Astrocyte of the cerebellum (primary cell): ENCODE data around the gene SHLD1.

Source experiments
- DNase-seq: peaks from one replicate; pipeline ENCODE4 v3.0.0-alpha.2; 2011; ENCODE audit warnings: low read depth
- H3K4me3 ChIP-seq: 2 replicates; pipeline ENCODE4 v1.5.1; 2011; ENCODE audit warnings: mild to moderate bottlenecking, low read depth, low read length, moderate library complexity
- in situ Hi-C: cut with HindIII; loops from 2 replicates; pipeline ENCODE4 v1.10.0; 2017; ENCODE audit warnings: low sequenced_read_pairs
- TF ChIP-seq, protein P1 (sequence below): IDR thresholded peaks from 2 replicates; pipeline ENCODE4 v1.5.1; 2012; ENCODE audit warnings: low read length, low read depth, moderate library complexity, mild to moderate bottlenecking; ENCODE audit errors: missing control alignments

SHLD1 gene

DNA sequence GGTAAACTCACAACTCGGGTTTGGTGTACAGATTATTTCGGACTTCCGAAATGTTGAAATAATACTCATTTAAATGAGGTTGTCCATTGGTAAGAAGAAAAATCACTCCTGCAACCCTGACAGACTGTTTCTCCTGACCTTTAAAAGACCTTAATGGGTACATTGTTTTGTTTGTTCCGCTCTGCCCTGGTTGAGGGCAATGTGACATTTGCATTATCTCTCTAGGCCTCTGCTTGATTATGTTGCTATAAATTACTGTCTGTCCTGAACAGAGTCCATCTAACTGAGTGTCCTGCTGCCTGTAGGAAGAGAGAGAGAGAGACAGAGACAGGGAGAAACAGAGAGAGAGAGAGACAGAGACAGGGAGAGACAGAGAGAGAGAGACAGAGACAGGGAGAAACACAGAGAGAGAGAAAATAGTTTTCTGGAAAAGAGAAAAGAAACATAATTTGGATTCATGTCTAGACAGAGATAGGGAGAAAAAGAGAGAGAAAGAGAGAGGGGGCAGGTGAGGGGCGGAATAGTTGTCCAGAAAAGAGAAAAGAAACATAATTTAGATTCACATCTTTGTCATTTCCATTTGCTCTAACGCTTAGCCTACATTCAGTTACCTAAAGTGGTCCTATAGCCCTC lies 83.2 kb downstream of the SHLD1 start:
- no peak for DNase-seq
- TF ChIP-seq, protein P1, sequence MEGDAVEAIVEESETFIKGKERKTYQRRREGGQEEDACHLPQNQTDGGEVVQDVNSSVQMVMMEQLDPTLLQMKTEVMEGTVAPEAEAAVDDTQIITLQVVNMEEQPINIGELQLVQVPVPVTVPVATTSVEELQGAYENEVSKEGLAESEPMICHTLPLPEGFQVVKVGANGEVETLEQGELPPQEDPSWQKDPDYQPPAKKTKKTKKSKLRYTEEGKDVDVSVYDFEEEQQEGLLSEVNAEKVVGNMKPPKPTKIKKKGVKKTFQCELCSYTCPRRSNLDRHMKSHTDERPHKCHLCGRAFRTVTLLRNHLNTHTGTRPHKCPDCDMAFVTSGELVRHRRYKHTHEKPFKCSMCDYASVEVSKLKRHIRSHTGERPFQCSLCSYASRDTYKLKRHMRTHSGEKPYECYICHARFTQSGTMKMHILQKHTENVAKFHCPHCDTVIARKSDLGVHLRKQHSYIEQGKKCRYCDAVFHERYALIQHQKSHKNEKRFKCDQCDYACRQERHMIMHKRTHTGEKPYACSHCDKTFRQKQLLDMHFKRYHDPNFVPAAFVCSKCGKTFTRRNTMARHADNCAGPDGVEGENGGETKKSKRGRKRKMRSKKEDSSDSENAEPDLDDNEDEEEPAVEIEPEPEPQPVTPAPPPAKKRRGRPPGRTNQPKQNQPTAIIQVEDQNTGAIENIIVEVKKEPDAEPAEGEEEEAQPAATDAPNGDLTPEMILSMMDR = no peak
- in situ Hi-C loops = no loop called here
- no peak overlapping the region for H3K4me3 ChIP-seq

DNA sequence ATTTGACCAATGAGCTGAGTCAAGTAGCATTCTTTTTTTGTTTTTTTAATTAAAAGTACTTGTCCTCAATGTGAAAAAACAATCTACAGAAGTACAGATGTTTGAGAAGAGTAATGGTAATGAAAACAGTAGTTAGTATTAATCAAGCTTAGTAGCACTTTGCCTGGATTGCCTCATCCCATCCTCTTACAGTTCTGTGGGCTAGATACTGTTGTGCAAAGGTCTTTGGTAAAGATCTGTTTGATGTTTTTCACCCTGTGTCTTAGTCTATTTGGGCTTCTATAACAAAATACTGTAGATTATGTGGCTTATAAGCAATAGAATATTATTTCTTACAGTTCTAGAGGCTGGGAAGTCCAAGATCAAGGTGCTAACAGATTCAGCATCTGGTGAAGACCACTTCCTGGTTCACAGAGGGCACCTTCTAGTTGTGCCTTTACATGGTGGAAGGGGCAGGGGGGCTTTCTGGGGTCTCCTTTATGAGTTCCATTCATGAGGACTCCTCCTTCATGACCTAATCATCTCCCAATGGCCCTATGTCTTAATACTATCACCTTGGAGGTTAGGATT lies 84.3 kb downstream of the SHLD1 start:
- no peak overlapping the region for H3K4me3 ChIP-seq
- DNase-seq = no peak
- in situ Hi-C loops = no loop called here
- TF ChIP-seq, protein P1 = no peak

DNA sequence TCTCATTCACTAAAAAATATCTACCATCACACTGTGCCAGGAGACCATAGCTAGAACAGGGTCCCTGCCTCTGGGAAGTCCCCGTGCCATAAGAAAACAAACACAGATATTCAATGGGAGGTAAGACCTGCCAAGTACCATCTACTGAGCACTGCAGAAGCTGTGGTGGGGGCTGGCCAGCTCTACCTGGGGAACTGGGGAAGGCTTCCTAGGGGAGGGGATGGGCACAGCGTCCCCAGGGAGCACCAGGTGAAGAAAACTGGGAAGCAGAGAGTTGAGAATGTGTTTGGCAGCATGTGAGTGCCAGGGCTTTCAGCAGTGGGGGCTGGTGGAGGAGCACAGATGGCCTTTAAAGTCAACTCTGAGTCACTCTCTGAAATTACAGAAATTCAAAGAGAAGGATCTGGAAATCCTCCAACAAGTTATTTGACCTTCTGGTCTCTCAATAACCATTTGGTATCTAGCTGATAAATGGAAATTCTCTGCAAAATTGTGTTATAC lies 85.2 kb downstream of the SHLD1 start:
- in situ Hi-C loops = no loop called here
- TF ChIP-seq, protein P1 = no peak
- no peak for DNase-seq
- H3K4me3 ChIP-seq = no peak overlapping the region

DNA sequence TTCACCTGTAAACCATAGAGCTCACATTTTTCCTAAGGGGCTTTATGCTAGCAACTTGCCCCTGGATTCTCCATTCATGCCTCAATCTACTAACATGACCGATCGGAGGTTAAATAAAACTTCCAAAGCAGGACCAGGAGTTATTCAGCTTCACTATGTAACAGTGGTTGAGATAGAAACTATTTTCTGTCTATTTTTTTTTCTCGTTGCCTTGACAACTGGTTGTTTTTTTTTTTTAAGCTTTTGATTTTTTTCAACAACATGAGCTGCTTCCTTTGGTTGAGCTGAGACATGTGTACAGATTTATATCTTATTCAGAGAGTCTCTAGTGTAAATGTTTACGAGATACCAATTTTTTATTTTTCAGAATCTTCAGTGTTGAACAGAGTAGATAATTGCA lies 85.7 kb downstream of the SHLD1 start:
- H3K4me3 ChIP-seq = no peak overlapping the region
- DNase-seq = no peak
- in situ Hi-C loops = no loop called here
- TF ChIP-seq, protein P1 = no peak

DNA sequence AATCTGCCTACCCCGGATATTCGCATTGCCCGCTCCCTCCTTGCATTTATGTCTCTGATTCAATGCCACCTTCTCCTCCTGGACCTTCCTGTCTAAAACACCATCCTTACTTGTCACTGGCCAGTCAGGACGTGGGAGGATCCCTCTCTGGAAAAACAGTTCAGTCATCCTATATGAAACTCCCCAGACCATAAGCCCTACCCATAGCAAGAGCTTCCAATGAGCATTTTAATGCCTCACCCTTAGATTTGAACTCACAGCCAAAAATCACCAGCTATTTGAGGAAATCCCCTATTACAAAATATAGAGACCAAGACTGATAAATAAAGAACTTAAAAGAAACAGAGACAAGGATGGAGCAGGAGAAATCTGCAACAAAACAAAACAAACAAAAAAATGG lies 86.4 kb downstream of the SHLD1 start:
- TF ChIP-seq, protein P1 = no peak
- in situ Hi-C loops = no loop called here
- no peak for DNase-seq
- H3K4me3 ChIP-seq = no peak overlapping the region

DNA sequence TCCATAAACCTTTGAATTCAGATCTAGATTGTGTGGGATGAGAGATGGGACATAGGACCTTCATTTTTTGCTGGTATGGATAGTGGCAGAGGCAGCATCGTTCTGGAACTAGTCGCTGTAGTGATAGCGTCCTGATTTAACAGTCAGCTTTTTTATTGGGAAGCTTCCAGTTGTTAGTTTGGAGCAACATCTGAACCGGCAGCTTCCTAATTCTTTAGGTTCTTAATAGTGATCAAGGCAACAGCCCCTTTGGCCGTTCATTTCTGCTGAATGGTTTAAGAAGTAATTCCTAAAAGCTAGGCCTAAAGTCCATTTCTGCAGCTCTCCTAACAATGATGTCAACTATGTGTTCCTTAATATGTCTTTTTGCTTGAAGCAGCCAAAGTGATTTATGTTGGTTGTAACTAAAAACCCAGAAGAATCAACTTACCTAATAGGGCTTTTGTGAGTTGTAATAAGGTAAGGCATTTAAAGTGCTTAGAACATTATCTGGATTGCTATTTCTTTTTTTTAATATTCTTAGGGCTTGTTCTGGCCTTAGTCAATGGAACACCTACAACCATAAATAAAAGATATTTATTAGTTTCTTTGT lies 90.3 kb downstream of the SHLD1 start:
- H3K4me3 ChIP-seq = no peak overlapping the region
- TF ChIP-seq, protein P1 = no peak
- in situ Hi-C loops = no loop called here
- no peak for DNase-seq
